HG03457 (cell line): ENCODE measurements around the gene C10orf90.

Experiments
- ATAC-seq: cut with Tn5 transposase; IDR thresholded peaks from one replicate; pipeline ENCODE4 v1.9.1; 2021; ENCODE audit warnings: moderate number of reproducible peaks; ENCODE audit not compliant: unreplicated experiment

The C10orf90 gene

GRCh38 chr10:126634911-126635310 lies 35.6 kb downstream of the C10orf90 start:
- no peak for ATAC-seq

- no peak for ATAC-seq
These were observed 36.1 kb downstream of the C10orf90 start for GRCh38 chr10:126634347-126634746.

DNA sequence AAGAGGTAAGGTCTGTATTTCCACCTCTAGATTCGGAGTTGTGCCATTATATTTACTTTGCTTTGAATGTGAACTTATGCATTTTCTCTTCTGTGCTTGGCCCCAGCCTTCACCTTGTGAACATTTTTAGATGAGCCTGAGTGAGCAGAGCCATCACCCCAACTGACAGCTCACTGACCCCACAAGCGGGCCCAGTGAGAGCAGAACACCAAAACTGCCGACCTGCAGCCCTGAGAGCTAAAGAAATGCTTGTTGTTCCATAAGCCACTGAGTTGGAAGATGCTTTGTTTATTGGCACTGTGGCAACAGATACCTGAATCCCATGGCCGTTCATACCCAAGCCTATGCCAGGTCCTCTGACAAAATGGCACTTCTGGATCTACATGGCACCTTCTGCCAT lies 37.8 kb downstream of the C10orf90 start:
- no peak for ATAC-seq

GRCh38 chr10:126629925-126630624 lies 40.4 kb downstream of the C10orf90 start:
- no peak for ATAC-seq

DNA sequence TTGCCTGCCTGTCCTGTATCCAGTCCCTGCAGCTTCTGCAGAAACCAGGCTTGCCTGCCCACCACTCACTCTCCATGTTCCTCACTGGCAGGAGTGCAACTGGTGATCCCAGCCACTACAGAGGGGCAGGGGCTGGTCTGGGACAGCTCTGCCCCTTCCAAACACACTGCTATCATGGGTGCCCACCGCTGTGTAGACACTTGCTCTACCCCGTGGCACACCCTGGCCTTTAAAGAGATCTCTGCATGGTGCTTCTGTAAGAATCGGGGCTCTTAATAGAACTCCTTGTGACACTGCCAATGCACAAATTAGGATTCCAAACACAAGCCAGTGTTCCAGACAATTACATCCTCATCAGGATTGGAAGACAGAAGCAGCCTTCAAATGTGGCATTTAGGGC lies 41.7 kb downstream of the C10orf90 start:
- ATAC-seq = no peak

GRCh38 chr10:126621846-126622245 lies 48.6 kb downstream of the C10orf90 start:
- ATAC-seq = no peak

- ATAC-seq = no peak
These were observed 52.0 kb downstream of the C10orf90 start for GRCh38 chr10:126618466-126618865.

GRCh38 chr10:126617733-126618132 lies 52.8 kb downstream of the C10orf90 start:
- no peak for ATAC-seq

DNA sequence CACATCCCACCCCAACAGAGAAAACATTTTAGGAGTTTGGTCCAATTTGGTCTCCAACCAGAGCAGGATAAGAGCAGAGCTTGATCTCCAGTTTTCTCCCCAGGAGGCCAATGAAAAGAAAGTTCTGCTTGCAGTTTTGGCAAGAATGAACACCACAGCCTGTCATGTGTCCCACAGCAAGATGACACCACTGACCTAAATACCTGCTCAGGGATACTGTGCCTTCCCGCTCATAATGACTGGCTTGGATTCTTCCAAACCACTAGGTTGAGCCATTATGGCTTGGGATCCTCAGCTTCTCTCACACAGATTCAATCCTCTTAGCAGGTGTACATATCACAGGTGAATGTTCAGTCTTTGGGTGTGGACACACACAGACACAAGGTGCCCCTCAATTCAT lies 53.3 kb downstream of the C10orf90 start:
- no peak for ATAC-seq

GRCh38 chr10:126616737-126617136 lies 53.8 kb downstream of the C10orf90 start:
- ATAC-seq = no peak

GRCh38 chr10:126611303-126611702 lies 59.2 kb downstream of the C10orf90 start:
- no peak for ATAC-seq

DNA sequence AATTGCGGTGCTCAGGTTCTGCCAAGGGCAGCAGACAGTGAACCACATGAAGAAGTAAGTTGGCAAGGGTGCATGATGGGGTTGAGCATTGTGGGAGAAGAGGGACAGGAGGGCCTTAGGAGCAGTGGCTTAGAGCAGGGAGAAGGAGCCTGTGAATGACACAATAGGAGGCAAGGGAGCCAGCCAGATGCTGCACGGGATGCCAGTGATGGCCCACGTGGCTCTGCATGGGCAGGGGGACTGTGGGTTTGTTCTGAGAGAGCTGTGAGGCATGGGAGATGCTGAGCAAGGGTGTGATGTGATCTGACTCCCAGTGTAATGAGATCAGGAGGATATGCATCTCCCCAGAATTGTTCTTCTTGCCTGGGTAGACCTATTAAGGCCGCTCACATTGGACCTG lies 60.9 kb downstream of the C10orf90 start:
- no peak for ATAC-seq

DNA sequence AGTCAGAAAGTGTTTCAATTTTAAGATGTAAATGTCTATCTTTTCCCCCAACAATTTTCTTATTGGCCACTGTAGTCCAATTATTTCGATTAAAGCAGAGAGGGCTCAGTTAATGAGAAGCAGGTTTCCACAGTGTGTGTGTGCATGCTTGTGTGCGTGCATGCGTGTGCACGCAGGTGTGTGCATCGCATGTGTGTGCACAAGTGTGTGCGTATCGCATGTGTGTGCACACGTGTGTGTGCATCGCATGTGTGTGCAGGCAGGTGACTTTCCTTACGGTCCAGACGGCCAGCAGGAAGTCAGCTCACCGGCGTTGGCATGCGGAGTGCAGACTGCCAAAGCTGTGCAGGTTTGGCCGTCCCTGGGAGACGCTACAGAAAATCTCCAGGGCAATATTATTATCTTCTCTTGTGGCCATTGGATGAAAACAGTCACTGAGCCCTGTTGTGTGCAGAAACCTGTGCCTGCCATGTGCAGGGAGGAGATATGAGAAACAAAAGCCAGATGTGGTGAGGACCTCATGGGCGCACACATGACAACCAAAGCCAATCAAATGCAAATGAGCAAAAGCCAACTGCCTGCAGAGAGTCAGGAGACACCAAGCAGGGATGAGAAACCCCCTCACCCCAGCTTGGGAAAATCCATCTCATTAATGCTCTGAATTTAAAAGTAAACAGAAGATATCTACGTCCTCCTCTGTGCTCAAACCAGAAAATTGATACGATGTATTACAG lies 70.4 kb downstream of the C10orf90 start:
- ATAC-seq = no peak

- no peak for ATAC-seq
These were observed 72.5 kb downstream of the C10orf90 start for GRCh38 chr10:126598009-126598408.

- ATAC-seq = no peak
These were observed 73.3 kb downstream of the C10orf90 start for GRCh38 chr10:126597211-126597610.

GRCh38 chr10:126596472-126597016 lies 73.9 kb downstream of the C10orf90 start:
- ATAC-seq = no peak

GRCh38 chr10:126595160-126595559 lies 75.3 kb downstream of the C10orf90 start:
- ATAC-seq = no peak

GRCh38 chr10:126593968-126594701 lies 76.4 kb downstream of the C10orf90 start:
- ATAC-seq = no peak

DNA sequence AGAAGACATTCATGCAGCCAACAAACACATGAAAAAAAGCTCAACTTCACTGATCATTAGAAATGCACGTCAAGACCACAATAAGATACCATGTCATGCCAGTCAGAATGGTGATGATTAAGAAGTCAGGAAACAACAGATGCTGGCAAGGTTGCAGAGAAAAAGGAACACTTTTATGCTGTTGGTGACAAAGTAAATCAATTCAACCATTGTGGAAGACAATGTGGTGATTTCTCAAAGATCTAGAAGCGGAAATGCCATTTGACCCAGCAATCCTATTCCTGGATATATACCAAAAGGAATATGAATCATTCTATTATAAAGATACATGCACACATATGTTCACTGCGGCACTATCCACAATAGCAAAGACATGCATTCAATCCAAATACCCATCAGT lies 77.6 kb downstream of the C10orf90 start:
- ATAC-seq = no peak

DNA sequence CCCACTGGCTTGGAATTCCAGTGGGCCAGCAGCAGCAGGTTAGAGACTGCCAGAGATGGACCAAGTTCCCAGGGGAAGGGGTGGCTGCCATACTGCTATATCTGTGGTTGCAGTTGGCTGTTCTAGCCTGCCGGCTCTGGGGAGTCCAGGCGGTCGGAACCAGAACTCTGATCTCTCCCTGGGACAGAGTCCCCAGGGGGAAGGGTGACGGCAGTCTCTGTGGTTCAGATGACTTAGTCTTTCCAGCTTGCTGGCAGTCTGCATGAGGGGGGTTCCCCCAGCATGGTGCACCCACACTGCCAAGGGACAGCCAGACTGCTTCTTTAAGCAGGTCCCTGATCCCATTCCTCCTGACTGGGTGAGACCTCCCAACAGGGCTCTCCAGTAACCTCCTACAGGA lies 82.5 kb downstream of the C10orf90 start:
- ATAC-seq = no peak

DNA sequence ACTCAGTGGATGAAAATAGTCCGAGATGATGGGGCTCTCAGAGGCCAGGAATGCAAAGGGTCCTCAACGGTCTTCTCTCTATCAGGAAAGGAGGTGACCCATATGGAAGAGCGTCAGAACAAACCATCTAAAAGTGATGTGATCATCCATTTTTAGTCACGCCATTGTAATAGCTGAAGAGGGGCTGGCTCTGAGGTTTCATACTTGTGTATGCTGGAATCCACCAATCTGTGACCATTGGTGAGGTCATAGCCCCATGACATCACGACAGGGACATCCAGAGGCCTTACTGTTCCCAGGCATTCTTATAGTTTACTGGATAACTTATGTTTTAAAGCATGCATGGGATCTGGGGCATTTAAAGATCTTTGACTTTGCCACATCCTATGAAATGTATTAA lies 83.6 kb downstream of the C10orf90 start:
- ATAC-seq = no peak

GRCh38 chr10:126586128-126586527 lies 84.4 kb downstream of the C10orf90 start:
- no peak for ATAC-seq
